ENCODE measurements around the gene SNED1.

DNA sequence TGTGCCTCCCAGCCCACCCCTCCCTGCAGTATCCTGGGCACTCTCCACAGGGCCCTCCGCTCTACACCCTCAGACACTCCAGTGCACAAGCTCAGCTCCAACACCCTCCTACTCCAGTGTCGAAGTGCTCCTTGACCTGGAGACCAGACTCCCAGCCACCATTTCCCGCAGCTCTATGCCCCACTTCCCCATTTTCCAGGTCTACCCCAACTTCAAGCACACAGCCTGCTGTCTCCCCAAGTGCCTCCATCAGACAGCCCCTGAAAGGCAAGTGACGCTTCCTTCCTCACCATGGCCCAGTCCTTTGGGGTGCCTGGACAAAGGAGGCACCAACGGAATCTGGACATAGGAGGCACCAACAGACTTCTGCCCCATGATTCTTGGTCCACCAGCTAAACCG, 143.6 kb downstream of the SNED1 start:
- TF ChIP-seq, protein P1, sequence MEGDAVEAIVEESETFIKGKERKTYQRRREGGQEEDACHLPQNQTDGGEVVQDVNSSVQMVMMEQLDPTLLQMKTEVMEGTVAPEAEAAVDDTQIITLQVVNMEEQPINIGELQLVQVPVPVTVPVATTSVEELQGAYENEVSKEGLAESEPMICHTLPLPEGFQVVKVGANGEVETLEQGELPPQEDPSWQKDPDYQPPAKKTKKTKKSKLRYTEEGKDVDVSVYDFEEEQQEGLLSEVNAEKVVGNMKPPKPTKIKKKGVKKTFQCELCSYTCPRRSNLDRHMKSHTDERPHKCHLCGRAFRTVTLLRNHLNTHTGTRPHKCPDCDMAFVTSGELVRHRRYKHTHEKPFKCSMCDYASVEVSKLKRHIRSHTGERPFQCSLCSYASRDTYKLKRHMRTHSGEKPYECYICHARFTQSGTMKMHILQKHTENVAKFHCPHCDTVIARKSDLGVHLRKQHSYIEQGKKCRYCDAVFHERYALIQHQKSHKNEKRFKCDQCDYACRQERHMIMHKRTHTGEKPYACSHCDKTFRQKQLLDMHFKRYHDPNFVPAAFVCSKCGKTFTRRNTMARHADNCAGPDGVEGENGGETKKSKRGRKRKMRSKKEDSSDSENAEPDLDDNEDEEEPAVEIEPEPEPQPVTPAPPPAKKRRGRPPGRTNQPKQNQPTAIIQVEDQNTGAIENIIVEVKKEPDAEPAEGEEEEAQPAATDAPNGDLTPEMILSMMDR (IDR thresholded peaks at IDR 0.05), result no peak
- TF ChIP-seq POLR2A (IDR thresholded peaks at IDR 0.05), result no peak
